Left ventricle myocardium inferior (tissue), 1 donor: ENCODE data around the gene C19orf25. TPM values are rescaled to one million over a fixed set of nuclear protein-coding genes. Genes with fewer than 3 reads are reported as not detected.
"Not testable (repeated sequence)": the region's sequence is repeated elsewhere in the genome, so short reads cannot be mapped to it uniquely, and the experiment has no call there.

Experiments
- DNase-seq: peaks from one replicate; pipeline ENCODE4 v3.0.0-alpha.2; 2020
- H3K27ac ChIP-seq: fragments of 200-600 bp; replicated peaks from 2 replicates; pipeline ENCODE4 v1.8.0; 2021
- H3K27me3 ChIP-seq: fragments of 200-600 bp; 2 replicates; pipeline ENCODE4 v1.8.0; 2021; ENCODE audit warnings: low read depth
- H3K36me3 ChIP-seq: fragments of 200-600 bp; 2 replicates; pipeline ENCODE4 v1.8.0; 2021
- H3K4me1 ChIP-seq: fragments of 200-600 bp; 2 replicates; pipeline ENCODE4 v1.8.0; 2021
- H3K4me3 ChIP-seq: fragments of 200-600 bp; 2 replicates; pipeline ENCODE4 v1.8.0; 2021; ENCODE audit warnings: mild to moderate bottlenecking, moderate library complexity
- H3K9me3 ChIP-seq: fragments of 200-600 bp; replicated peaks from 2 replicates; pipeline ENCODE4 v1.8.0; 2021
- CTCF ChIP-seq: fragments of 200-600 bp; IDR thresholded peaks from 2 replicates; pipeline ENCODE4 v1.8.0; 2021; ENCODE audit warnings: antibody characterized with exemption, mild to moderate bottlenecking, borderline replicate concordance
- intact Hi-C: fragments of 100-400 bp; cut with micrococcal nuclease; formaldehyde crosslinking; loops from one replicate; pipeline ENCODE4 v1.11.0; 2022
- total RNA-seq: library from RNA; stranded (reverse); fragmentation: NEBNext Ultra II Directional; extraction: Animal tissue kit (Norgen Biotek cat#: 25700); gene quantifications from one replicate; pipeline ENCODE4 v1.2.1, GENCODE V29; 2021
- donor health status: DM: no; HTN: yes; CAD: no; lungs with severe emphysema.

The C19orf25 gene
- total RNA-seq, 1 donor from 2014 or later = 16.1 TPM

DNA sequence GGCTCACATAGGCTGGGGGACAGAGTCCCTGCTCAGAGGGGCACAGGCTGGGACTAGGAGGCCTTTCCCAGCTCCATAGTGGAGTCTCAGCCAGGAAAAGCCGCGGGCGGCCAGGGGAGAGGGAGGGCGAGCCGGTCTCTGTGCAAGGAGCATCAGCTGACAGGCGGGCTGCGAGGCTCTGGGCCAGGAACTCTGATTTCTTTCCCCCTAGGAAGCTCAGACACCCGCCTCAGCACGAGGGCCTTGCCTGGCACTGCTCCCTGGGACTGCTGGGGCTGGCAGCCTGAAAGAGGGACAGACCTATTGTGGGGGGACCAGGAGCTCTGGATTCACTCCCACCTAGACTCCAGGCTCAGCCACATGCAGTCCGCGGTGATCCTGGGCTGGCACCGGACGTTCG, 42.6 kb upstream of the C19orf25 start:
- Histone ChIP-seq H3K4me3 (no peak overlapping the region), H3K27me3 (peaks cover 53% of the 10 kb centered on the region), H3K36me3 (no peaks in the 10 kb centered on the region), H3K4me1 (peaks cover 13% of the 10 kb centered on the region), H3K27ac (peak overlapping the region; percentile 54), H3K9me3 (no peaks in the 10 kb centered on the region)
- TF ChIP-seq CTCF = no peak
- intact Hi-C loops = no loop called here
- DNase-seq = peak; percentile 46

DNA sequence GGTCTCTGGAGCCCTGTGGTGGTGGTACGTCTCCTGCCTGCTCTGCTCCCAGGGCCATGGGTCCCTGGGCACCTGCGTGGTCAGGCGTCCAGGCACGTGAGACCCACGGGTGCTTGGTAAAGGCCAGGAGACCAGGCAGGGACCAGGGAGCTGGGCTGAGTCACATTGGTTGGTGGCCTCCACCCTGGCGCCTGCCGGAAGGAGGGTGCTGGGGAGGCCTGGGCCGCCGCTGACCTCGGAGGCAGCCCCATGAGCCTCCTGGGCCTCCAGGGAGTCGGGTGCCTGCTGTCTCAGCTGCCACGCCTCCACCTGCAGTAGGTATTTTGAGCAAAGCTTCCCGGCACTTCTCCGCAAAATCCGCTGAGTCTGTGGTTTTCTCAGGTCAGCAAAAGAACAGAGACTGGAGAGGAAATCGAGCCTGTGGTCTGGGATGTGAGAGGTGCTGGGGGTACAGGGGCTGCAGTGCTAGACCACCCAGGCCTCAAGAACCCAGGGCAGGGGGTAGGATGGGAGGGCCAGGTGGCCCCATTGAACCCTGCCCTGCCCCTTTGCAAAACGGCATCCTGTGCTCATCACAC, 41.3 kb upstream of the C19orf25 start:
- no peaks in the 10 kb centered on the region for H3K36me3 ChIP-seq
- H3K27me3 ChIP-seq = peaks cover 42% of the 10 kb centered on the region
- peaks cover 13% of the 10 kb centered on the region for H3K4me1 ChIP-seq
- DNase-seq = no peak
- intact Hi-C loops = no loop called here
- no peak overlapping the region for H3K27ac ChIP-seq
- no peak overlapping the region for H3K4me3 ChIP-seq
- H3K9me3 ChIP-seq = no peaks in the 10 kb centered on the region
- no peak for TF ChIP-seq CTCF

GRCh38 chr19:1519802-1520201, 40.8 kb upstream of the C19orf25 start:
- H3K27ac ChIP-seq, H3K4me3 ChIP-seq, intact Hi-C loops, DNase-seq, H3K36me3 ChIP-seq, H3K9me3 ChIP-seq: not testable (repeated sequence)
- Histone ChIP-seq H3K27me3 (peaks cover 42% of the 10 kb centered on the region), H3K4me1 (peaks cover 13% of the 10 kb centered on the region)

DNA sequence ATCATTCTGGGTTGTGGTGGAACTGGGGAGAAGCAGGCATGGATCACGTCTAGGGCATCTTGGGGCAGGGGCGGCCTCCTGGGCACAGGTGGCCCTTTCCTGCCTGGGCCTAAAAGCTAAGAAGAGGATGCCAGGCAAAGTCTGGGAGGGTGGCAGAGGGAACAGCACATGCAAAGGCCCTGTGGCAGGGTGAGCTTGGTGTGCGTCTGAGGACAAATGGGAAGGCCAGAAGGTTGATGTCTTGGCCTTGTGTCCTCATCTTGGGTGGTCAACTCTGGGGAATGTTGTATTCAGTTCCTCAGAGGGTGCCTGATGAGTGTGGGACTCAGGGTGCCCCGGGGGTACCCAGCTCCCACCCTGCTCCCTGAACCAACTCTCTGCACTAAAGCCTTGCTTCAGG, 39.5 kb upstream of the C19orf25 start:
- Histone ChIP-seq H3K36me3 (no peaks in the 10 kb centered on the region), H3K4me1 (peaks cover 12% of the 10 kb centered on the region)
- intact Hi-C loops = no loop called here

DNA sequence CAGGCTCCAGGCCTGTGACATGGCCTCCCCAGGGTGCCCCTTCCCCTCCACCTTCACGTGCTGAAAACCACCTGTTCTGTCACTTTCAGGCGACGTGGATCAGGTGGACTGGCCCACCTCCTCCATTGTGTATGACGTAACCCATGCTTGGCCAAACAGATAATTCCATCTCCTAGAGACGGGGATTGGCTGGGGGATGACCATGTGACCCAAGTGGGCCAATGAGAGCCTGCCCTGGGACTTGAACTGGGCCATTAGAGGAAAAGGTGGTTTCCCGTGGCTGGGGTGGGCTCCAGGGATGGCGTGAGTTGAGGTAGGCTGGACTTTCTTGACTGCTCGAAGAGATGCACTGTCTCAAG, 37.4 kb upstream of the C19orf25 start:
- H3K4me1 ChIP-seq = peaks cover 23% of the 10 kb centered on the region
- no peak for TF ChIP-seq CTCF
- peaks cover 44% of the 10 kb centered on the region for H3K27me3 ChIP-seq
- no peak for DNase-seq
- no peak overlapping the region for H3K27ac ChIP-seq
- no peaks in the 10 kb centered on the region for H3K36me3 ChIP-seq
- H3K4me3 ChIP-seq = no peak overlapping the region
- intact Hi-C loops = no loop called here
- no peaks in the 10 kb centered on the region for H3K9me3 ChIP-seq

More for the DNA sequence above, 39.5 kb upstream of the C19orf25 start:
- Histone ChIP-seq H3K27me3 (peaks cover 42% of the 10 kb centered on the region), H3K27ac (no peak overlapping the region), H3K9me3 (no peaks in the 10 kb centered on the region), H3K4me3 (no peak overlapping the region)
- DNase-seq = no peak
- no peak for TF ChIP-seq CTCF

DNA sequence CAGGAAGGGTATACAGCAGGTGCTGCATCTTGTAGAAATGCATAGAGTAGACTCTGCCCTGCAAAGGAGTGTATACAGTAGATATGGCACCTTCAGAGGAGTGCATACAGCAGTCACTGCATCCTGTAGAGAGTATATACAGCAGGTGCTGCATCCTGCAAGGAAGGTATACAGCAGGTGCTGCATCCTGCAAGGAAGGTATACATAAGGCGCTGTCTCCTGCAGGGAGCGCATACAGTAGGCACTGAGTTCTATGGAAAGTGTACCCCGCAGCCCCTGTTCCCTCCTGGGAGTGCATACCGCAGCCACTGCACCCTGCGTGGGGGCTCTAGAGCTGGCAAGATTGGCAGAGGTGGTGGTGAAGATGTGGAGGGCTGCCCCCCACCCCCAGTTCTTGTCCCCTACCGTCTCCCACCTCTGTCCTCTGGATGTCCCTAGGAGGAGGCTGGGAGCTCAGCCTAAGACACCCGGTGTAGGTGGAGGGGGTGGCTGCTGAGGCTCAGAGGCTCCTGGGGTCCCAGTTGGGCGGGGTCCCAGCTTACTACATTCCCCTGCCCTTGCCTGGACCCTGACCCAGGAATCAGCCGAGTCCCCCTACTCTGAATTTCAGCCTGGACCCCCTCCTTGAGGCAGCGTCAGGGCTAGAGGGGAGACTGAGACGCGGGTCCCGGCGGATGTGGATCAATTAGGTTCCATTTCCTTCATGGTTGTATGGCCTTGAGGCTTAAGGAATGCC, 36.1 kb upstream of the C19orf25 start:
- no peaks in the 10 kb centered on the region for H3K36me3 ChIP-seq
- no peak for TF ChIP-seq CTCF
- intact Hi-C loops = no loop called here
- H3K27me3 ChIP-seq = peaks cover 53% of the 10 kb centered on the region
- H3K9me3 ChIP-seq = no peaks in the 10 kb centered on the region
- H3K4me1 ChIP-seq = peaks cover 33% of the 10 kb centered on the region
- no peak overlapping the region for H3K27ac ChIP-seq
- H3K4me3 ChIP-seq = no peak overlapping the region
- no peak for DNase-seq
